Subcutaneous adipose tissue (tissue), 4 donors: ENCODE results near the gene TENT4A. TPM values are rescaled to one million over a fixed set of nuclear protein-coding genes. Genes with fewer than 3 reads are reported as not detected.

Experiments
- total RNA-seq, 4 donors: library from RNA; depleted of rRNA; stranded (reverse); fragments of >200 nt; gene quantifications; one replicate each; pipeline ENCODE4 v1.1.0, GENCODE V29; 2016
- TF ChIP-seq, protein P1 (sequence below): fragments of 450-650 bp; IDR thresholded peaks from one replicate; pipeline ENCODE4 v1.5.1; 2016; ENCODE audit warnings: low read depth, mild to moderate bottlenecking, control low read depth, antibody characterized with exemption, moderate library complexity

TENT4A gene
- total RNA-seq, 4 donors from 2014 or later: 25.3 to 44.6 (median 29.4) TPM

DNA sequence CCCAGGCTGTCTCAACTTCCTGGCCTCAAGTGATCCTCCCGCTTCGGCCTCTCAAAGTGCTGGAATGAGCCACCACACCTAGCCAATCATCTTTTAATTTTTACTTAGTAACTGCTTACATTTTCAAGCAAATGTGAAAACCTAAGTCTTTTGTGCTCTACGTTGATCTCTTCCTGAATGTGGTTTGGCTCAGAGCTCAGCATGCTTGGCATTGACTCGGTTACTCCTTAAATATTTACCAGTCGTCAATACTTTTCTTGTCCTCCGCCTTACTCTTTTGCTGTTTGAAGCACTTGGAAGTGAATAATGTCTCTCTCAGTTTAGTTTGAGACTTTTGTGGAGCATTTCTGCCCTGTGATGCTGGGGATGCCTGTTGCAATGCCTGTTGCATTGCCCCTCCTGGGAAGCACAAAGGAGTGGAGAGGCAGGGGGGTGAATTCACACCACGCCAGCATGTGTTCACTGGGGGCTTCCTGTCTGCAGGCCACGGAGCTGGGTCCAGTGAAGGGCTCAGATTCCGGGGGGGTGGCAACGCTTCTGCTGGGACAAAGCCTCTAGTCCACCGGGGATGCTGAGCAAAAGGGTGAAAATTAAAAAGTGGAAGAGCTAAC is 13.1 kb upstream of the TENT4A start:
- TF ChIP-seq, protein P1, sequence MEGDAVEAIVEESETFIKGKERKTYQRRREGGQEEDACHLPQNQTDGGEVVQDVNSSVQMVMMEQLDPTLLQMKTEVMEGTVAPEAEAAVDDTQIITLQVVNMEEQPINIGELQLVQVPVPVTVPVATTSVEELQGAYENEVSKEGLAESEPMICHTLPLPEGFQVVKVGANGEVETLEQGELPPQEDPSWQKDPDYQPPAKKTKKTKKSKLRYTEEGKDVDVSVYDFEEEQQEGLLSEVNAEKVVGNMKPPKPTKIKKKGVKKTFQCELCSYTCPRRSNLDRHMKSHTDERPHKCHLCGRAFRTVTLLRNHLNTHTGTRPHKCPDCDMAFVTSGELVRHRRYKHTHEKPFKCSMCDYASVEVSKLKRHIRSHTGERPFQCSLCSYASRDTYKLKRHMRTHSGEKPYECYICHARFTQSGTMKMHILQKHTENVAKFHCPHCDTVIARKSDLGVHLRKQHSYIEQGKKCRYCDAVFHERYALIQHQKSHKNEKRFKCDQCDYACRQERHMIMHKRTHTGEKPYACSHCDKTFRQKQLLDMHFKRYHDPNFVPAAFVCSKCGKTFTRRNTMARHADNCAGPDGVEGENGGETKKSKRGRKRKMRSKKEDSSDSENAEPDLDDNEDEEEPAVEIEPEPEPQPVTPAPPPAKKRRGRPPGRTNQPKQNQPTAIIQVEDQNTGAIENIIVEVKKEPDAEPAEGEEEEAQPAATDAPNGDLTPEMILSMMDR: no peak

DNA sequence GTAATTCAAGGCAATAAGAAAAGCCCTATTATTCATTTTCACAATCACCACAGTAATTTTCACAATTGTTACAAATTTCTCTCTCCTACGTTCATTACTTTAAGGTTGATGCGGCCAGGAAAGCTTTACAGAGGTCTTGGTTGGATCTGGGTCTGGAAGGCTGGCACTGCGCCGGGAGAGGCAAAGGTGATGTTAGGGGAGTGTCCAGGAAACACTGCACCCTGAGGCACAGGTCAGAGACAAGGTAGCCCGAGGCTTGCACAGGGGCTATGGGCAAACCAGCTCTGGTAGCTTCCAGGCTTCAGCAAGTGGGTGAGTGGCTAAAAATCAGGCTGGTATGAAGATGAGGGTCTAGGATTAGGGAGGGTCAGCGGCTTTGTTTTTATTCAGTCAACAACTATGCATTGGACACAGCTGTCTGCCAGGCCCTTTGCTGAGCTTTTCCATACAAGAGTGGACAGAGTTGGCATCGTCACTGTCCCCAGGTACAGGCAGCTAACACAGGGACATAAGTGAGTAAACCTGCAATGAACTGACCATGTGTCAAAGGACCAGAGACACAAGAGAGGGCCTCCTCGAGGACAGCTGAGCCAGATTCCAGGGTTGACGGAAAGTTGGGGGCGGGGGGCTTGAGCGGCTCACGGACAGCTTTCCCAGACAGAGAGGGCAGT is 12.4 kb upstream of the TENT4A start:
- TF ChIP-seq, protein P1: no peak

GRCh38 chr5:6701491-6701890 is 11.7 kb upstream of the TENT4A start:
- TF ChIP-seq, protein P1: no peak

- TF ChIP-seq, protein P1: no peak
These were observed 10.6 kb upstream of the TENT4A start for GRCh38 chr5:6702633-6703032.

- TF ChIP-seq, protein P1: no peak
These were observed 9.4 kb upstream of the TENT4A start for GRCh38 chr5:6703806-6704205.

DNA sequence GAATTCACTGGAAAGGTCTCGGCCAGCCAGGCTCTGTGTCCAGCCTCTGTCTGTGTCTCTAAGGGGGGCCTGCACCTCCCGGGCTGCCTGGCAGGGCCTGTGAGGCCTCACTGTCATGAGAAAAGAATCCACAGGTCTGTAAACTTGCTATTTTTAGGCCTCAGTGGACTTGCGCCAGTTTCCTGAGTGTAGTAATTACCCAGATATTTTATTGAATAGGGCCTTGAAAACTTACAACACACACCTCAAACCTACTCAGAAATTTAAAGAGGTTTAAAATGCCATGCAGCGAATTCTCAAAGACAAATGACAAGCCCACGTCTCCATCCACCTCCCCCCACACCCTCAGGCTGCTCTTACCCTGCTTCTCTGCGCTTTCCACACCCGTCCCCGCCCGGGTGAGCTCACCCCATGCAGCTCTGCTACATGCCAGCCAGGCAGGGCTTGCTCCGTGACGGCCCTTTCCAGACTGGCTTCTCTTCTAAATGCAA is 8.8 kb upstream of the TENT4A start:
- TF ChIP-seq, protein P1: no peak

DNA sequence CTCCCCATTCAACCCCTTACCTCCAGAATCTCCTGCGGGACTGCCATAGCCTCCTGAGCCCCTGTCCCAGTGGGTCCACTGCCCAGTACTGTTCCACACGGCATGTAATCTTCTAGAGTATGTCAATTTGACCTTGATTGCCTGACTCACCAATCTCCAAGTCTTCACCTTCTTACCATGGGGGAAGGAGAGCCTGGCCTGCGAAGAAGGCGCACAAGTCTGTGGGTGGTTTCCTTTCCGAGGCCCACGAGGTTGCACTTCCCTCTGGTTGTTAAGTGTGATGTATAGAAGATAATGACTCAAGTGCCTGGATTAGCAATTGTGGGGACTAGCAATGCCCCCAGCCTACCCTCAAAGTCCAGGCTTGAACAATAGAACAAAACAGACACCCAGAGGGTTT is 8.1 kb upstream of the TENT4A start:
- TF ChIP-seq, protein P1: no peak
